Stimulated activated CD8-positive, alpha-beta memory T cell treated with anti-CD3 and anti-CD28 coated beads, Interleukin-4, amount 100 ng/mL, for 48 hours (primary cell): ENCODE results near the gene MLLT1.

Experiments used
- DNase-seq: peaks from one replicate; pipeline ENCODE4 v3.0.0-alpha.2; 2020

MLLT1 gene

GRCh38 chr19:6253954-6254733 lies 25.6 kb downstream of the MLLT1 start:
- no peak for DNase-seq

GRCh38 chr19:6252066-6252465 lies 27.7 kb downstream of the MLLT1 start:
- no peak for DNase-seq

- DNase-seq = no peak
Measured at GRCh38 chr19:6250909-6251308, 28.9 kb downstream of the MLLT1 start.

GRCh38 chr19:6250024-6250615 lies 29.7 kb downstream of the MLLT1 start:
- no peak for DNase-seq

GRCh38 chr19:6249296-6249695 lies 30.5 kb downstream of the MLLT1 start:
- DNase-seq = no peak

- DNase-seq = no peak
Measured at GRCh38 chr19:6248844-6249243, 30.9 kb downstream of the MLLT1 start.

- DNase-seq = no peak
Measured at GRCh38 chr19:6248341-6248740, 31.4 kb downstream of the MLLT1 start.

GRCh38 chr19:6247007-6247288 lies 32.8 kb downstream of the MLLT1 start:
- no peak for DNase-seq

- DNase-seq = no peak
Measured at GRCh38 chr19:6246174-6247006, 33.4 kb downstream of the MLLT1 start.

- no peak for DNase-seq
Measured at GRCh38 chr19:6242677-6243076, 37.1 kb downstream of the MLLT1 start.

DNA sequence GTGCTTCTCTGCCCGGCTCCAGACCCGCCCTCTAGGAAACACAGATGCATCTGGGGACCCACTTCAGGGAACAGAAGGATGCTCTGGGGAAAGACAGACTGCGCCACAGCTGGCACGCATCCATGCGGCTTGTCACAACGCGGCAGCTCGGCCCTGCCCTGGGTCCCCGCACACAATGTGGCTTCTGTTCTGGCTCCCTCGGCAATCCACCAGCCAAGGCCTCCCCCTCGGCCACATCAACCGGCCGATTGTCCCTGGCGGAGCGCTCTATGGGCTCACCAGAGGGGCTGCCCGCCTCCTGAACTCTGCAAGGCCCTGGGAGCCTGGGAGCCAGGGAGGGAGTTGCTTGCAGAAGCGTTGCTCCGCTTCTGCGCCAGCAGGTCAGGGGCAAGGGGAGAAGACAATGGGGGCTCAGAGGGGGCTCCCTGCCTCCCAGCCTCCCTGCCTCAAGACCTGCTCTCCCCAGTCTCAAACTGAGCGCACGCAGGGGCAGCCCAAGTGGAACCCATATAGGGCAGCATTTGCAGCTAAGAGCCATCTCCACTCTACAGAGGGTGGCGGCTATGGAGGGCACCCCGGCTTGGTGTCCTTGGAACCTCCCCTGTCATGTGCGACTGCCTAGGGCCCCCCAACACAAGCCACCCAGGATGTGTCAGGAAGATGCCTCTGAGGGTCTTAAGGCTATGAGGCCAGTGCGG lies 37.9 kb downstream of the MLLT1 start:
- DNase-seq = no peak

DNA sequence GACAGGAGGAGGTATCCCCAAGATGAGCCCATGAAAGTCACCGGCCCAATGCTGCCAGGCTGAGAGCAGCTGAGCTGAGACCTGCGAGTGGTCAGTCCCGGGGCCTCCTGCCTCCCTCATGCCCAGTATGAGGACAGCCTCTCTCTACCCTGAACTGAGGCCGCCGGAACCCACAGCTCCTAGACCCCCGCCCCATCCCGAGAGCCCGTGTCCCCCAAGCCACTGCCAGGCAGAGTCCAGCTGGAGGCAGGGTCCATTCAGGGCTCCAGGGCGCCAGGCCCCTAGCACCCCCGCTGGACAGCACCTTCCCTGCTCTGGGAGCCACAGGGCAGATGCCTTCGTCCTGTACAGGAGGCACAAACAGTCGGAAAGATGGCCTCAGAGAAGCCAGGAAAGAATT lies 38.7 kb downstream of the MLLT1 start:
- no peak for DNase-seq

DNA sequence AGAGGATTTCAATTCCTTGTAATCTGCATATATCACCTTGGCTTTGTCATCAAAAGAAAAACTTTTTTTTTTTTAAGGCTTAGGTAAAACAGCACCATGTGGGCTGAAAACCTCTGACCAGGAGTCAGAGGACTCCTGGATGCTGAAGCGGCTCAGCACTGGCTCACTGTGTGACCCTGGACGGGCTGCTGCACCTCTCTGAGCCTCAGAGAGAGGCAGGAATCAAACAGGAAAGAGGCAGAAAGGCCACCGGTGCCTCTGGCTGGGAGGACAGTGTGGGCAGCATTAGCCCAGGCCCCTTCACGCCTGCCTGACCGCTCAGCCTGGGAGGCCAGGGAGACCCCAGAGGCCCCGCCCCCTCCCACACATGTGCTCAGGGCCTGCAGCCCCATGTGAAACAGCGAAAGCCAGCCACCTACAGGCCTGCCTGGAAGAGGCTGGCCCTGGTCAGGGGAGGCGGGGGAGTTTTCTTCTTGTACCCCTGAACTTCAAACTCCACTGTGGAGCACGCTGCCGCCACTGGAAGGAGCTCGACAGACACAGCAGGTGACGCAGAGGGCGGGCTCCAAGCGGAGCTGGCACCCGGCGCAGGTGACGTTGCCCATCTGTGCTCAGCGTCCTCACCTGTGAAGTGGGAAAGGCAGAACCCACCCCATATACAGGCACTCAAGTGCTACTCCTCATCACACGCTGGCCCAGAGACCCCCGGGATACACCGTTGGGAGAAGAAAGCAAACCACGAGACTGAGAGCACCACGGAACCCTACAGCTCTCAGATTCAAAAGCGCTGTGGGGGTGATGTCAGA lies 39.7 kb downstream of the MLLT1 start:
- no peak for DNase-seq

DNA sequence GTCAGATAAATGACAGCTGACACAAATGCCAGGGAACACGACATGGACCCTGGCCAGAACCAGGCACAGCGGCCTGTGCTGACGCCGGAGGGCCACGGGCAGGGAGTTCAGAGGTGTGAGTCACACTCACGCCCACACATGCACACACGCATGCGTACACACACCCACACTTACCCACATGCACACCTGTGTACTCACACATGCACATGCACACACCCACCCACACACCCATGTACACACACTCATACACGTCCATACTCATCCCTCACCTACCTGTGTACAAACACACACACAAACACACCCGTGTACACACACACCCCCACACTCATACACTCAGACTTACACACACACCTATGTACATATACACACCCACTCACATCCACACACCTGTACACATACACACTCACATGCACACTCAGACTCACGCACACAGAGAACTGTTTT lies 40.4 kb downstream of the MLLT1 start:
- peak; percentile 45 for DNase-seq

DNA sequence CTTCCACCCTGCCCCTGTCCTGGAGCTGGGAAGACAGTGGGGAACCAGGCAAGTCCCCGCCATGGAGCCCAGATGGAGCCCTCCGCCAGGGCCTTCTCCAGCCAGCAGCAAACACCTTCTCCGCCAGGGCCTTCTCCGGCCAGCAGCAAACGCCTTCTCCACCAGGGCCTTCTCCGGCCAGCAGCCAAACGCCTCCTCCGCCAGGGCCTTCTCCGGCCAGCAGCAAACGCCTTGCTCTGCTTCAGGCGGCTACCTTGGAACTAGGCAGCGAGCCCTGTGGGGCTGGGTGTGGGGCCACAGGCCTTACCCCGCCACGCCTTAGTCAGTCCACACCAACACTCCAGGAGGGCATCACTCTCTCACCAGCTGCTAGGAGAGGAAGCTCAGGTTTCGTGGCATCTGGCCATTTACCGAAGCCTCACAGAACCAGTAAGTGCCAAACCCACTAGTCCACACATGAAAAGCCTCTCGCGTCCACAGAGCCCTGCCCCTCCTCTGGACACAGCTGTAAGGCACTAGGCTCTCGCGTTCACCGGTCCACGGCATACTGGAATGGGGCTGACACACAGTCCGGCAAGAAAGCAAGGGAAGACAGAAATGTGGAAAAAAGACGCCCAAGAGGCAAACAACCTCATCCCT lies 41.0 kb downstream of the MLLT1 start:
- no peak for DNase-seq

DNA sequence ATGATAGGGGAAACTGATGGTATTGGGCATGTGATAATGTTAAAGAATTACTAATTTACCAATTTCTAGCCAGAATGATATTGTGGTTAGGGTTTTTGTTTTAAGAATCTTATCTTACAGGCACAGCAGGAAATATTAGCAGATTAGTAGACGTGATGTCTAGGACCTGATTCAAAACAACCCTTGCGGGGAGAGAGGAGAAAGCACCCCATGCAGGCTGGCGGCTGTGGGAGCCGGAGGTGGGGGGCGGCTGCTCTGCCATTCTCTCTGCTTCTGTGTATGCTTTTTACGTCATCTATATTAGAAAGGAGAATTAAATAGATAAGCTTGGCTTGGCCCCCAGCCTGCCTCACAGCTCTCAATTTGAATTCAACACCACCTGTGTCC lies 41.5 kb downstream of the MLLT1 start:
- DNase-seq = peak; percentile 54

GRCh38 chr19:6236310-6237291 lies 43.2 kb downstream of the MLLT1 start:
- DNase-seq = no peak

DNA sequence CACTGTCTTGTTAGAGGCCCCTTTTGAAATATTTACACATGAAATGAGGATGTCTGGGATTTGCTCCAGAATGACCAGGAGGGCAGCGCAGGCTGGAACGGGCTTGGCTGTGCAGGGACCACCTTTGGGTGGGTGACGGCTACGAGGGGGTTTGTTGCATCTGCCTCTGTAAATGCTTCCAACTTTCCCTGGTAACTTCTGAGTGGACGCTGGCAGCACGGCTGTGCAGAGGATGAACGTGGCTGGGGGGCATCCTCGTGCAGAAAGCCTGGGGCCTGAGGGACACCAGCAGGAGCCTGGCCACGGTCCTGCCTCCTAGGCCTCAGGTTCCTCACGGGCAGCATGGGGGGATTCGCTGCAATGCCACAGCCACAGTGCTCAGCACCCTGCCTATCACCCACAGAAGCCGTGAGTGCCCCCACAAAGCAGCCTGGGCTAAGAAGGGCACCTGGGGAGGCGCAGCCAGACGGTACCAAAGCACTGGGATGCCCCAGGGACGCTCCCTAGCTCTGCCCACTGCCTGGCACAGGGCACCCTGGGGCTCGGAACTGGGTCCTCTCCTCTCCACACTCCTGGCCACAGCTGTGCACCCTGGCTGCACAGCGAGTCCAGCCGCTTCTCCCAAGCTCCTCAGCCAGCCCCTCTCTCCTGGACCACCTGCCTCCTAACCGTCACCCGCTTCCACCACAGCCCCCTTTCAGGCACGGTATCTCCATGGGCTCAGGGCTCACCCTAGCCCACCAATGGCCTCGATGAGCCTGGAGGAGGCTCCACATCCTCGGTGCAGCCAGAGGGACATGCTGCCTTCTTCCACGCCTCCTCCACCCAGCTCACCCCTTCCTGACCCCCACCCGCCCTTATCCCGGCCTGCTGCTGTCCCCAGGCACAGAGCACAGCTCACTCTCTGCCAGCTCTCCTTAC lies 44.5 kb downstream of the MLLT1 start:
- DNase-seq = no peak

DNA sequence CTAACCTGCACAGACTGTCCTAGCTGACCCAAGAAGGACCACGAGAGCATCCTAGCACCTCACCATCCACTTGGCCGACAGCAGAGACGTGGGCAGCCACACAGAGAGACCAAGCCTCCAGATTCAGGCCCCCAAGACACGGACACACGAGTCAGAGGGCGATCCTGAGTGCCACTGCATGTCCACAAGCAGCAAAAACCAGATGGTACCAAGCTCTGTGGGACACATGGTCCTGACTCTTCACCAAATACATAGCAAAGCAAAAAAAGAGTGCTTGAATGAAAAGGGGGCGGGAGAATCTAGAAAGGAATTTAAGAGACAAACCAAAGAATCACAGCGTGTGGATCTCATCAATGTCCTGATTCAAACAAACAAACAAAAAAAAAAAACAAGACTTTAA lies 45.2 kb downstream of the MLLT1 start:
- DNase-seq = no peak
